ENCODE measurements around the gene P2RY4.

DNA sequence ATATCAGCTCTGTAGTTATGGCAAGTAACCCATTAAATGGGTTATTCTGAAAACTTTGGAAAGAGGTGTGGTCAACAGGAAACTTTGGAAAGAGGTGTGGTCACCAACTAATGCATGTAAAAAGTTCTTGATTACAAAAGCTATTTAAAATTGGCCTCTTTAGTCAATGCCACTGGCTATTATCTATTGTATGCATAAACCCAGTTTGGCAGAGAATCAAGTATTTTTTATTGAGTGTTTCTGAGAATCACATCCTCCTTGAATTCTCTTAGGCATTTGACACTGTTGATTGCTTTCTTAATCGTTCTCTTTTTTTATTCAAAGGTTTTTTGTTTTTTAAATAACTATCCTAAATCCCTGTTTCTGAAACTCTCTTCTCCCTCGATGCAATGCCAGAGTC, 7.5 kb downstream of the P2RY4 start:
- no peak for TF ChIP-seq POLR2A (IDR thresholded peaks at IDR 0.05)
- TF ChIP-seq, protein P1, sequence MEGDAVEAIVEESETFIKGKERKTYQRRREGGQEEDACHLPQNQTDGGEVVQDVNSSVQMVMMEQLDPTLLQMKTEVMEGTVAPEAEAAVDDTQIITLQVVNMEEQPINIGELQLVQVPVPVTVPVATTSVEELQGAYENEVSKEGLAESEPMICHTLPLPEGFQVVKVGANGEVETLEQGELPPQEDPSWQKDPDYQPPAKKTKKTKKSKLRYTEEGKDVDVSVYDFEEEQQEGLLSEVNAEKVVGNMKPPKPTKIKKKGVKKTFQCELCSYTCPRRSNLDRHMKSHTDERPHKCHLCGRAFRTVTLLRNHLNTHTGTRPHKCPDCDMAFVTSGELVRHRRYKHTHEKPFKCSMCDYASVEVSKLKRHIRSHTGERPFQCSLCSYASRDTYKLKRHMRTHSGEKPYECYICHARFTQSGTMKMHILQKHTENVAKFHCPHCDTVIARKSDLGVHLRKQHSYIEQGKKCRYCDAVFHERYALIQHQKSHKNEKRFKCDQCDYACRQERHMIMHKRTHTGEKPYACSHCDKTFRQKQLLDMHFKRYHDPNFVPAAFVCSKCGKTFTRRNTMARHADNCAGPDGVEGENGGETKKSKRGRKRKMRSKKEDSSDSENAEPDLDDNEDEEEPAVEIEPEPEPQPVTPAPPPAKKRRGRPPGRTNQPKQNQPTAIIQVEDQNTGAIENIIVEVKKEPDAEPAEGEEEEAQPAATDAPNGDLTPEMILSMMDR (IDR thresholded peaks at IDR 0.05), result no peak
- TF ChIP-seq POLR2AphosphoS5 (IDR thresholded peaks at IDR 0.05), result no peak

Measured in breast epithelium (tissue), 3 donors.